HEK293T (cell line): Measurements from ENCODE around the gene WDR47.
A peak's percentile ranks its signal among the peaks of the same experiment; 100 is the strongest.

Experiments used
- CTCF ChIA-PET: fragments of 350-600 bp; formaldehyde crosslinking; extraction: SDS; loops from one replicate; lab custom pipeline; 2021; ENCODE audit warnings: antibody characterized with exemption, inconsistent platforms; lab: Yijun Ruan, JAX
- POLR2A ChIA-PET: fragments of 350-600 bp; formaldehyde crosslinking; extraction: SDS; loops from one replicate; lab custom pipeline; 2020; ENCODE audit warnings: antibody characterized with exemption, inconsistent platforms; lab: Yijun Ruan, JAX
- DNase-seq: peaks from one replicate; pipeline ENCODE4 v3.0.0; 2012; ENCODE audit warnings: mixed read lengths; ENCODE audit errors: extremely low spot score
- ARNT ChIP-seq: fragments of 450-650 bp; IDR thresholded peaks from 2 replicates; pipeline ENCODE4 v1.6.1; 2017; ENCODE audit warnings: mild to moderate bottlenecking
- BHLHE40 ChIP-seq: fragments of 450-650 bp; IDR thresholded peaks from 2 replicates; pipeline ENCODE4 v1.6.1; 2016; ENCODE audit warnings: mild to moderate bottlenecking, moderate library complexity, borderline replicate concordance
- CTBP1 ChIP-seq: fragments of 450-650 bp; IDR thresholded peaks from 2 replicates; pipeline ENCODE4 v1.6.1; 2016; ENCODE audit warnings: borderline replicate concordance
- ELF4 ChIP-seq: fragments of 450-650 bp; IDR thresholded peaks from 2 replicates; pipeline ENCODE4 v1.6.1; 2017; ENCODE audit warnings: antibody characterized with exemption
- FOXA1 ChIP-seq: fragments of 450-650 bp; IDR thresholded peaks from 2 replicates; pipeline ENCODE4 v1.6.1; 2016; ENCODE audit warnings: mild to moderate bottlenecking
- FOXK2 ChIP-seq: fragments of 450-650 bp; IDR thresholded peaks from 2 replicates; pipeline ENCODE4 v1.6.1; 2016; ENCODE audit warnings: mild to moderate bottlenecking
- FOXM1 ChIP-seq: fragments of 450-650 bp; IDR thresholded peaks from 2 replicates; pipeline ENCODE4 v1.6.1; 2017; ENCODE audit warnings: mild to moderate bottlenecking, borderline replicate concordance
- HDGF ChIP-seq: fragments of 450-650 bp; IDR thresholded peaks from 2 replicates; pipeline ENCODE4 v1.6.1; 2017; ENCODE audit warnings: antibody characterized with exemption, borderline replicate concordance
- L3MBTL2 ChIP-seq: fragments of 450-650 bp; conservative IDR thresholded peaks from 2 replicates; pipeline ENCODE4 v1.6.1; 2016; ENCODE audit warnings: mild to moderate bottlenecking
- LEF1 ChIP-seq: fragments of 450-650 bp; IDR thresholded peaks from 2 replicates; pipeline ENCODE4 v1.6.1; 2017; ENCODE audit warnings: mild to moderate bottlenecking, borderline replicate concordance
- NFRKB ChIP-seq: fragments of 450-650 bp; IDR thresholded peaks from 2 replicates; pipeline ENCODE4 v1.6.1; 2016; ENCODE audit warnings: mild to moderate bottlenecking, moderate library complexity
- SP1 ChIP-seq: fragments of 450-650 bp; IDR thresholded peaks from 2 replicates; pipeline ENCODE4 v1.6.1; 2017
- SUZ12 ChIP-seq: fragments of 450-650 bp; IDR thresholded peaks from 2 replicates; pipeline ENCODE4 v1.6.1; 2016; ENCODE audit warnings: mild to moderate bottlenecking
- TARDBP ChIP-seq: fragments of 450-650 bp; IDR thresholded peaks from 2 replicates; pipeline ENCODE4 v1.6.1; 2016
- ZNF384 ChIP-seq: fragments of 450-650 bp; IDR thresholded peaks from 2 replicates; pipeline ENCODE4 v1.6.1; 2016
- TF ChIP-seq, protein P1 (sequence below): fragments of 450-650 bp; IDR thresholded peaks from 2 replicates; pipeline ENCODE4 v1.6.1; 2016

WDR47 gene

DNA sequence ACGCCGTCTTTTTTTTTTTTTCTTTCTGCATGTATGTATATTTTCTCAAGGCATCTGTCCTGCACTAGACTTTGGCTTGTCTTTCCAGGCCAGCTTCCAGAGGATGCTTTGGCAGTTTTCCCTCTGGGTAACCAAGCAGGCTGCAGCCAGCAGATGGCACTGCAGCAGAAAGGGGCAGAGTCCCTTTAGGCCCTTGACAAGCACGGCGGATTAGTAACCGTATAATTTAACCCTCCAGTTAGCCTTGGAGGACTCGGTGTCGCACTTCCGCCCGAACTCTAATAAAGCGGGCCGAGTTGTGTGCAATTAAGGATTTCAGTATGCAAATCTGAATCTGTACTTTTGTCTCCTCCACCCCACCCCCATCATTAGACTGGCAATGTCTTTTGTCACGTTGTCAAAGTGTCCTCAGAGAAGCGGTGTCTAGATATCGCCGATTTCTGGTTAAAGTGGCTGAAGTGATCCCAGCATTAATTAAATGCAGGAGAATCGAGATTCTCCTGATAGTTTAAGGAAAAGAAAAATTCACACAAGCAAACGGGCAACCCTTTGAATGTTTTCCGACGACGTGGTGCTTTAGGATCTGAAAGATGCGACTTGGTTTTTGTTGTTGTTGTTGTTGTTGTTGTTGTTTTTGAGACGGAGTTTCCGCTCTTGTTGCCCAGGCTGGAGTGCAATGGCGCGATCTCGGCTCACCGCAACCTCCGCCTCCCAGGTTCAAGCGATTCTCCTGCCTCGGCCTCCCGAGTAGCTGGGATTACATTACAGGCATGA, 47.5 kb upstream of the WDR47 start:
- no peak for TF ChIP-seq HDGF
- TF ChIP-seq L3MBTL2, result no peak
- TF ChIP-seq, protein P1, sequence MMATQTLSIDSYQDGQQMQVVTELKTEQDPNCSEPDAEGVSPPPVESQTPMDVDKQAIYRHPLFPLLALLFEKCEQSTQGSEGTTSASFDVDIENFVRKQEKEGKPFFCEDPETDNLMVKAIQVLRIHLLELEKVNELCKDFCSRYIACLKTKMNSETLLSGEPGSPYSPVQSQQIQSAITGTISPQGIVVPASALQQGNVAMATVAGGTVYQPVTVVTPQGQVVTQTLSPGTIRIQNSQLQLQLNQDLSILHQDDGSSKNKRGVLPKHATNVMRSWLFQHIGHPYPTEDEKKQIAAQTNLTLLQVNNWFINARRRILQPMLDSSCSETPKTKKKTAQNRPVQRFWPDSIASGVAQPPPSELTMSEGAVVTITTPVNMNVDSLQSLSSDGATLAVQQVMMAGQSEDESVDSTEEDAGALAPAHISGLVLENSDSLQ, result peak; percentile 44; the same call in 1 of the 2 replicates
- no peak for TF ChIP-seq ZNF384
- TF ChIP-seq FOXK2, result no peak
- no peak for TF ChIP-seq ARNT
- no peak for TF ChIP-seq ELF4
- TF ChIP-seq NFRKB, result no peak
- DNase-seq, result peak; percentile 86
- ChIA-PET CTCF (interaction anchor here (0.6 to 3.5 kb wide), 4 partner anchors 11 to 30 kb away, joined by 3 to 13 read pairs (median 8); no protein-coding TSS in a partner anchor), POLR2A (interaction anchor here (1.0 to 3.7 kb wide), 8 partner anchors 7 to 124 kb away, joined by 4 to 67 read pairs (median 15); partner anchors contain the start of genes ELAPOR1, SARS1 and TAF13)

DNA sequence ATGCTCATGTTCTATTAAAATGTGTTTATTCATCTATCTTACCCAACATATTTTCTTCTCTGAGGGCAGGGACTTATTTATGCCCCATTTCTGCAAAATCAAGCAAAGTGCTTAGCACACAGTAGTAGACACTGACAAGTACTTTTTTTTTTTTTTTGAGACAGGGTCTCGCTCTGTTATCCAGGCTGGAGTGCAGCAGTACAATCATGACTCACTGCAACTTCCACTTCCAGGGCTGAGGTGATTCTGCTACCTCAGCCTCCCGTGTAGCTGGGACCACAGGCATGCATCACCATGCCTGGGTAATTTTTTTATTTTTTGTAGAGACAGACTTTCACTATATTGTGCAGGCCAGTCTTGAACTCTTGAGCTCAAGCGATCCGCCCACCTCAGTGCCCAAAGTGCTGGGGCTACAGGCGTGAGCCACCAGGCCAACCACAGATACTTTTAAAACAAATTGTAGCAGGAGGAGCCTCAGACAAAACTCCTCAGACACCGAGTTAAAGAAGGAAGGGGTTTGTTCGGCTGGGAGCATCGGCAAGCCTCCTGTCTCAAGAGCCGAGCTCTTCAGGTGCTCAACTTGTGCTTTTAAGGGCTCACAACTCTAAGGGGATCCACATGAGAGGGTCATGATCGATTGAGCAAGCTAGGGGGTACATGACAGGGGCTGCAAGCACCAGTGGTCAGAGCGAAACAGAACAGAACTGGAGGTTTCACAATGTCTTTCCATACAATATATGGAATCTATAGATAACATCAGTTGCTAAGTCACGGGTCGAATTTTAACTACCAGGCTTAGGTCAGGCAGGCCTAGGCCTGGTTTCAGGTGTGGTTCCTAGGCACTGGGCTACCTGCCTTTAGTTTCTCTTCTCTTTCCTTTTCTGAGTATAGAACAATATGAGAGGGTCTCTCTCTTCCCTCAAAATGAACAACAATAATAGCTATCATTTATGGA, 42.9 kb upstream of the WDR47 start:
- TF ChIP-seq FOXK2, result no peak
- TF ChIP-seq FOXA1, result no peak
- no peak for TF ChIP-seq HDGF
- TF ChIP-seq LEF1, result no peak
- TF ChIP-seq, protein P1, result no peak
- TF ChIP-seq FOXM1, result no peak
- no peak for TF ChIP-seq L3MBTL2
- no peak for TF ChIP-seq BHLHE40
- no peak for TF ChIP-seq SUZ12
- no peak for TF ChIP-seq TARDBP
- CTCF ChIA-PET, result interaction anchor here (0.7 kb wide), 1 partner anchor 133 kb away, joined by 4 read pairs; no protein-coding TSS in a partner anchor
- POLR2A ChIA-PET, result interaction anchor here (2.1 to 4.0 kb wide), 2 partner anchors 9 to 16 kb away, joined by 9 to 28 read pairs; partner anchors contain the start of gene TAF13
- no peak for DNase-seq

DNA sequence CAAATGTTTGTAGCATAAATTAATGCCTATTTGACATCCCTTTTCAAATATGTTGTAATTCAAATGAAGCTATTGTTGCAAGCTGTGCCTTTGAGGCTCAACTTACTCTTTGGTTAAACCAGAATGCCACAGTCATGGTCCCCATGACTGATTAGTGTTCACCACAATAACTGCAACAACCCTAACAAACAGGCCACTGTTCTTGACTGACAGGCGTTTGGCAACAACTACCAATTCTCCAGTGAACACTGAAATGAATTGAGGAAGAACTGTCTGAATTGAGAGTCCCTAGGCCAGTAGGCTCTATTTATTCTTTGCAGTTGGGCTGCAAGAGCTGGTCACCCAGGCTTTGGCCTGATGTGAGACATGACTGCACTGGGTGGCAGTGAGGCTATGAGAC, 42.0 kb upstream of the WDR47 start:
- POLR2A ChIA-PET, result interaction anchor here (1.1 to 4.0 kb wide), 3 partner anchors 8 to 17 kb away, joined by 6 to 28 read pairs (median 9); partner anchors contain the start of gene TAF13
- TF ChIP-seq, protein P1, result 0 out of 2 replicates have a peak, but pooled peaks have one; percentile 26
- no peak for TF ChIP-seq FOXM1
- no peak for DNase-seq
- CTCF ChIA-PET, result no interaction called here

DNA sequence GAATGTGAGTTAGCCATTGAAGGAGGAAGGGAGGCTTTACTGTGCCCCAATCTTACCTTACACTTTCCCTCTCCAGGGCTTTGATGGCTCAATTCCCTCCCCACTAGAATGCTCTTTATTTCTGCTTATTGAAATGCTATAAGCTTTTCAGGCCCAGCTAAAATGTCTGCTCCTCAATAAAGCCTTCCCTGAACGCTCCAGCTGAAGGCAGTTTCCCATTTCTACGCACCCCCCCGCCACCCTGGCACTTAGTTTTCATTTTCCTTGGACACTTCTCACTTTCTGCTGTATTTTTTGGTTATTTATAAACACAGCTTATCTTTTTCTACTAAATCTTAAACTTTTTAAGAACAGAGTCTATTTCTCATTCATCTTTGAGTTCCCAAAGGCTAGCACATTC, 41.6 kb upstream of the WDR47 start:
- ChIA-PET CTCF (interaction anchor here (1.4 kb wide), 1 partner anchor 29 kb away, joined by 4 read pairs; a partner anchor contains a TSS), POLR2A (interaction anchor here (0.6 to 4.0 kb wide), 4 partner anchors 8 to 1010 kb away, joined by 4 to 28 read pairs (median 8); partner anchors contain the start of gene TAF13)
- no peak for TF ChIP-seq LEF1
- TF ChIP-seq NFRKB, result no peak
- no peak for TF ChIP-seq HDGF
- no peak for TF ChIP-seq ZNF384
- no peak for TF ChIP-seq SUZ12
- TF ChIP-seq FOXA1, result no peak
- TF ChIP-seq FOXM1, result no peak
- no peak for TF ChIP-seq FOXK2
- DNase-seq, result no peak

DNA sequence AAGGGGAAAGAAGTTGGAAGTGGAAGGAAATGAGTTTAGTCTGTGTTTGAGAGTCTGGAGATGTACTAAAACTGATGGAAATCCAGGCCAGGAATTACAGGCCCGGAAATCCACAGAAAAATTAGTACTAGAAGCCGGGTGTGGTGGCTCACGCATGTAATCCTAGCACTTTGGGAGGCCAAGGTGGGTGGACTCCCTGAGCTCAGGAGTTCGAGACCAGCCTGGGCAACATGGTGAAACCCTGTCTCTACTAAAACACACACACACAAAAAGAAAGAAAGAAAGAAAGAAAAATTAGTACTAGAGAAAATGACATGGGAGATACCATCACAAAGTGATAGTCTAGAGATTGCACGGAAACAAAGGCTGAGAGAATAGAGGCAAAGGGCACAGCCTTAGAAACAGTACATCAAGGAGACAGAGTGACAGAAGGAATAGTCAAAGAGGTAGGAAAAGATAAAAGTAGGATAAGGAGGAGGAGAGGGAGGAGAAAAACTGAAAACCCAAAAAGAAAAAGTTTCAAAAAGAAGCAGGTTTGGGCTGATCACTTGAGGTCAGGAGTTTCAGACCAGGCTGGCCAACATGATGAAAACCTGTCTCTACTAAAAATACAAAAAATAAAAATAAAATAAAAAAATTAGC, 38.7 kb upstream of the WDR47 start:
- ChIA-PET POLR2A (no interaction called here), CTCF (interaction anchor here (0.7 kb wide), 1 partner anchor 176 kb away, joined by 4 read pairs; no protein-coding TSS in a partner anchor)
- no peak for DNase-seq
- TF ChIP-seq SUZ12 (no peak), HDGF (no peak), BHLHE40 (no peak), FOXK2 (no peak), ZNF384 (no peak), L3MBTL2 (no peak)

DNA sequence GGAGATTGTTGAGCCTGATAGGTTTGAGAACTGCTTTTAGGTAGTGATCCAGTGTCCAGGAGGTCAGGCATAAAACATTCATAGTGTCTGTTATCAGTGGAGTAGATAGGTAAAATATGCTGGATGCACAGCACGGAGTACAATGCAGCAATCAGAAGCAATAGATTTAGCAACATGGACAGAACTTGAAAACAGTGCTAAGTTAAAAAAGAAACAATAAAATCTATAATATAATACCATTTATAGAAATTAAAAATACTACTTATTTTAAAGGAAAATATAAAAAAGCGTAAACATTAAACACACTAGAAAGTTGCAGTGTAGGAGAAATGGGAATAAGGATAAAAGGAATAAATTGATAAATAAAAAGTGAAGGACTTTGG, 37.3 kb upstream of the WDR47 start:
- no peak for DNase-seq
- ChIA-PET CTCF (no interaction called here), POLR2A (no interaction called here)
- TF ChIP-seq ZNF384 (no peak), BHLHE40 (no peak), LEF1 (no peak), CTBP1 (no peak), SP1 (no peak), TARDBP (no peak)
